Neutrophil (primary cell): ENCODE data around the gene TEAD4.

ENCODE experiments used
- H3K27ac ChIP-seq: fragments of 200-600 bp; sonication (generic); 2 replicates; pipeline ENCODE4 v1.5.1; 2016; ENCODE audit warnings: mild to moderate bottlenecking, moderate library complexity
- H3K27me3 ChIP-seq: fragments of 200-600 bp; sonication (generic); 2 replicates; pipeline ENCODE4 v1.6.0; 2016; ENCODE audit warnings: mild to moderate bottlenecking
- H3K36me3 ChIP-seq: fragments of 200-600 bp; sonication (generic); 2 replicates; pipeline ENCODE4 v1.5.1; 2017
- H3K4me1 ChIP-seq, 2 experiments: fragments of 200-600 bp in 1 of 2; sonication (generic) in 1 of 2; 1 replicate in 1 of 2; 2 replicates in 1 of 2; pipeline versions ENCODE4 v1.5.1 to v1.6.1; 2013 to 2016; ENCODE audit warnings: low read depth in 1 of 2, low read length in 1 of 2, mild to moderate bottlenecking in 1 of 2, moderate library complexity in 1 of 2; ENCODE audit not compliant: control insufficient read depth in 1 of 2, insufficient read depth in 1 of 2
- H3K4me3 ChIP-seq, 2 experiments: fragments of 200-600 bp in 1 of 2; sonication (generic) in 1 of 2; 1 replicate in 1 of 2; 2 replicates in 1 of 2; pipeline ENCODE4 v1.5.1; 2013 to 2016; ENCODE audit warnings: low read depth in 1 of 2, low read length in 1 of 2, mild to moderate bottlenecking in 1 of 2, moderate library complexity in 1 of 2
- H3K9me3 ChIP-seq: fragments of 200-600 bp; sonication (generic); 2 replicates; pipeline ENCODE4 v1.5.1; 2016
- CTCF ChIP-seq: fragments of 200-600 bp; sonication (generic); IDR thresholded peaks from 2 replicates; pipeline ENCODE4 v1.5.1; 2016; ENCODE audit warnings: antibody characterized with exemption

The TEAD4 gene

GRCh38 chr12:2925322-2925995 is 33.7 kb upstream of the TEAD4 start:
- H3K4me3 ChIP-seq = no peak overlapping the region
- no peak for TF ChIP-seq CTCF
- H3K36me3 ChIP-seq = no peaks in the 10 kb centered on the region
- no peaks in the 10 kb centered on the region for H3K4me1 ChIP-seq
- no peak overlapping the region for H3K27ac ChIP-seq
- H3K9me3 ChIP-seq = no peaks in the 10 kb centered on the region
- H3K27me3 ChIP-seq = no peaks in the 10 kb centered on the region

GRCh38 chr12:2930865-2931264 is 28.3 kb upstream of the TEAD4 start:
- no peak overlapping the region for H3K27ac ChIP-seq
- H3K9me3 ChIP-seq = no peaks in the 10 kb centered on the region
- no peak for TF ChIP-seq CTCF
- no peaks in the 10 kb centered on the region for H3K36me3 ChIP-seq
- no peak overlapping the region for H3K4me3 ChIP-seq
- H3K4me1 ChIP-seq = no peaks in the 10 kb centered on the region
- H3K27me3 ChIP-seq = no peaks in the 10 kb centered on the region

GRCh38 chr12:2933586-2933985 is 25.6 kb upstream of the TEAD4 start:
- H3K27ac ChIP-seq = no peak overlapping the region
- H3K9me3 ChIP-seq = no peaks in the 10 kb centered on the region
- H3K27me3 ChIP-seq = no peaks in the 10 kb centered on the region
- TF ChIP-seq CTCF = no peak
- no peaks in the 10 kb centered on the region for H3K36me3 ChIP-seq
- no peak overlapping the region for H3K4me3 ChIP-seq
- H3K4me1 ChIP-seq = no peaks in the 10 kb centered on the region

GRCh38 chr12:2934371-2934770 is 24.8 kb upstream of the TEAD4 start:
- H3K4me1 ChIP-seq = no peaks in the 10 kb centered on the region
- no peaks in the 10 kb centered on the region for H3K36me3 ChIP-seq
- no peaks in the 10 kb centered on the region for H3K9me3 ChIP-seq
- no peak overlapping the region for H3K27ac ChIP-seq
- no peaks in the 10 kb centered on the region for H3K27me3 ChIP-seq
- no peak for TF ChIP-seq CTCF
- no peak overlapping the region for H3K4me3 ChIP-seq

GRCh38 chr12:2936301-2936700 is 22.9 kb upstream of the TEAD4 start:
- Histone ChIP-seq H3K36me3 (no peaks in the 10 kb centered on the region), H3K27ac (no peak overlapping the region), H3K9me3 (no peaks in the 10 kb centered on the region), H3K27me3 (no peaks in the 10 kb centered on the region), H3K4me1 (no peaks in the 10 kb centered on the region), H3K4me3 (no peak overlapping the region)
- no peak for TF ChIP-seq CTCF

- Histone ChIP-seq H3K36me3 (no peaks in the 10 kb centered on the region), H3K9me3 (no peaks in the 10 kb centered on the region)
These were observed 21.7 kb upstream of the TEAD4 start for GRCh38 chr12:2937500-2937899.

More at GRCh38 chr12:2937500-2937899, 21.7 kb upstream of the TEAD4 start:
- no peak overlapping the region for H3K4me3 ChIP-seq
- no peak for TF ChIP-seq CTCF
- no peaks in the 10 kb centered on the region for H3K4me1 ChIP-seq
- no peaks in the 10 kb centered on the region for H3K27me3 ChIP-seq
- no peak overlapping the region for H3K27ac ChIP-seq
